ENCODE data around the gene TMEM135. TPM values are rescaled to one million over a fixed set of nuclear protein-coding genes. Genes with fewer than 3 reads are reported as not detected.

TMEM135 gene
- total RNA-seq, 1 donor from 2014 or later: 33.9 TPM

GRCh38 chr11:87082590-87082989, 44.9 kb downstream of the TMEM135 start:
- peaks cover 15% of the 10 kb centered on the region for H3K4me1 Mint-ChIP-seq (ENCODE audit: unreplicated experiment)
- H3K4me3 Mint-ChIP-seq: no peak overlapping the region
- no peak for TF ChIP-seq CTCF (conservative IDR thresholded peaks at IDR 0.05)
- no peak overlapping the region for H3K27ac Mint-ChIP-seq
- H3K27me3 Mint-ChIP-seq: no peaks in the 10 kb centered on the region
- no peak for DNase-seq (ENCODE audit: extremely low spot score, unreplicated experiment)
- H3K9me3 Mint-ChIP-seq: no peaks in the 10 kb centered on the region
- peaks cover 22% of the 10 kb centered on the region for H3K36me3 Mint-ChIP-seq

GRCh38 chr11:87083029-87083428, 45.3 kb downstream of the TMEM135 start:
- Mint-ChIP-seq H3K27ac (no peak overlapping the region), H3K4me3 (no peak overlapping the region), H3K4me1 (ENCODE audit: unreplicated experiment) (peaks cover 15% of the 10 kb centered on the region), H3K27me3 (no peaks in the 10 kb centered on the region), H3K9me3 (no peaks in the 10 kb centered on the region), H3K36me3 (peaks cover 20% of the 10 kb centered on the region)
- no peak for TF ChIP-seq CTCF (conservative IDR thresholded peaks at IDR 0.05)
- DNase-seq (ENCODE audit: extremely low spot score, unreplicated experiment): no peak

- no peaks in the 10 kb centered on the region for H3K27me3 Mint-ChIP-seq
- no peak for DNase-seq (ENCODE audit: extremely low spot score, unreplicated experiment)
- no peak overlapping the region for H3K4me3 Mint-ChIP-seq
- no peak overlapping the region for H3K27ac Mint-ChIP-seq
- TF ChIP-seq CTCF (conservative IDR thresholded peaks at IDR 0.05): no peak
- no peaks in the 10 kb centered on the region for H3K4me1 Mint-ChIP-seq (ENCODE audit: unreplicated experiment)
- peaks cover 28% of the 10 kb centered on the region for H3K36me3 Mint-ChIP-seq
- no peaks in the 10 kb centered on the region for H3K9me3 Mint-ChIP-seq
Observed at GRCh38 chr11:87092159-87092558, 54.4 kb downstream of the TMEM135 start.

- H3K4me1 Mint-ChIP-seq (ENCODE audit: unreplicated experiment): no peaks in the 10 kb centered on the region
- TF ChIP-seq CTCF (conservative IDR thresholded peaks at IDR 0.05): no peak
- no peak overlapping the region for H3K27ac Mint-ChIP-seq
- no peaks in the 10 kb centered on the region for H3K9me3 Mint-ChIP-seq
- H3K36me3 Mint-ChIP-seq: peaks cover 31% of the 10 kb centered on the region
- no peaks in the 10 kb centered on the region for H3K27me3 Mint-ChIP-seq
- no peak overlapping the region for H3K4me3 Mint-ChIP-seq
- DNase-seq (ENCODE audit: extremely low spot score, unreplicated experiment): no peak
Observed at GRCh38 chr11:87092567-87092966, 54.8 kb downstream of the TMEM135 start.

- H3K4me3 Mint-ChIP-seq: no peak overlapping the region
- H3K9me3 Mint-ChIP-seq: no peaks in the 10 kb centered on the region
- TF ChIP-seq CTCF (conservative IDR thresholded peaks at IDR 0.05): peak; percentile 77
- peaks cover 27% of the 10 kb centered on the region for H3K36me3 Mint-ChIP-seq
- peak overlapping the region; percentile 22 for H3K27ac Mint-ChIP-seq
- no peak for DNase-seq (ENCODE audit: extremely low spot score, unreplicated experiment)
- no peaks in the 10 kb centered on the region for H3K4me1 Mint-ChIP-seq (ENCODE audit: unreplicated experiment)
- H3K27me3 Mint-ChIP-seq: no peaks in the 10 kb centered on the region
Observed at GRCh38 chr11:87097582-87097981, 59.8 kb downstream of the TMEM135 start.

Measured in type B pancreatic cell (in vitro differentiated cells).